HK-2 (cell line): Measurements from ENCODE around the gene ZCRB1.

ENCODE experiments used
- DNase-seq: peaks from one replicate; pipeline ENCODE4 v3.0.0-alpha.2; 2018; ENCODE audit not compliant: unreplicated experiment

Gene ZCRB1

GRCh38 chr12:42278128-42278510, 47.8 kb downstream of the ZCRB1 start:
- no peak for DNase-seq

- no peak for DNase-seq
These were observed 48.3 kb downstream of the ZCRB1 start for GRCh38 chr12:42277396-42278127.

GRCh38 chr12:42275499-42275898, 50.4 kb downstream of the ZCRB1 start:
- DNase-seq, result no peak

- no peak for DNase-seq
These were observed 52.2 kb downstream of the ZCRB1 start for GRCh38 chr12:42273706-42274105.

- DNase-seq, result no peak
These were observed 55.3 kb downstream of the ZCRB1 start for GRCh38 chr12:42270596-42270995.

- no peak for DNase-seq
These were observed 58.3 kb downstream of the ZCRB1 start for GRCh38 chr12:42267413-42268190.

GRCh38 chr12:42266579-42267230, 59.2 kb downstream of the ZCRB1 start:
- no peak for DNase-seq

- no peak for DNase-seq
These were observed 63.6 kb downstream of the ZCRB1 start for GRCh38 chr12:42262271-42262670.
